KMS-11 (cell line): ENCODE data around the gene RIPK4.

ENCODE experiments used
- H2AFZ ChIP-seq: fragments of 200-600 bp; sonication (generic); 2 replicates; pipeline ENCODE4 v1.6.1; 2016; ENCODE audit warnings: antibody characterized with exemption, mixed run types, low read depth
- H3K27ac ChIP-seq: fragments of 200-600 bp; sonication (generic); 2 replicates; pipeline ENCODE4 v1.6.1; 2016; ENCODE audit warnings: mild to moderate bottlenecking, mixed run types
- H3K27me3 ChIP-seq: fragments of 200-600 bp; sonication (generic); 2 replicates; pipeline ENCODE4 v1.6.1; 2017; ENCODE audit warnings: mild to moderate bottlenecking, low read depth, mixed run types, moderate library complexity; ENCODE audit not compliant: insufficient read depth
- H3K36me3 ChIP-seq: fragments of 200-600 bp; sonication (generic); 2 replicates; pipeline ENCODE4 v1.6.1; 2017; ENCODE audit warnings: mild to moderate bottlenecking, mixed run types; ENCODE audit not compliant: insufficient read depth
- H3K4me1 ChIP-seq: fragments of 200-600 bp; sonication (generic); 2 replicates; pipeline ENCODE4 v1.6.1; 2016; ENCODE audit warnings: mild to moderate bottlenecking, low read depth, mixed run types; ENCODE audit not compliant: poor library complexity, severe bottlenecking
- H3K4me2 ChIP-seq: fragments of 200-600 bp; sonication (generic); 2 replicates; pipeline ENCODE4 v1.7.0; 2016; ENCODE audit warnings: mild to moderate bottlenecking, mixed run types
- H3K4me3 ChIP-seq: fragments of 200-600 bp; sonication (generic); IDR thresholded peaks from 2 replicates; pipeline ENCODE4 v1.6.1; 2017; ENCODE audit warnings: low read depth, low read length, mixed read lengths; ENCODE audit not compliant: insufficient read depth
- H3K79me2 ChIP-seq: fragments of 200-600 bp; sonication (generic); 2 replicates; pipeline ENCODE4 v1.6.1; 2016; ENCODE audit warnings: low read depth, mixed run types; ENCODE audit not compliant: insufficient read depth
- H3K9ac ChIP-seq: fragments of 200-600 bp; sonication (generic); 2 replicates; pipeline ENCODE4 v1.6.1; 2016; ENCODE audit warnings: mild to moderate bottlenecking, mixed run types
- H4K20me1 ChIP-seq: fragments of 200-600 bp; sonication (generic); 2 replicates; pipeline ENCODE4 v1.6.1; 2016; ENCODE audit warnings: mild to moderate bottlenecking, mixed run types; ENCODE audit not compliant: insufficient read depth
- CTCF ChIP-seq: fragments of 200-600 bp; sonication (generic); conservative IDR thresholded peaks from 2 replicates; pipeline ENCODE4 v1.6.1; 2017; ENCODE audit warnings: low read depth, mild to moderate bottlenecking, antibody characterized with exemption, low read length, moderate library complexity, mixed read lengths

Gene RIPK4

GRCh38 chr21:41810597-41810932 lies 43.7 kb upstream of the RIPK4 start:
- H3K4me2 ChIP-seq, result no peak overlapping the region
- H3K9ac ChIP-seq, result no peak overlapping the region
- H3K79me2 ChIP-seq, result no peaks in the 10 kb centered on the region
- no peaks in the 10 kb centered on the region for H3K27me3 ChIP-seq
- H4K20me1 ChIP-seq, result no peaks in the 10 kb centered on the region
- H3K36me3 ChIP-seq, result no peaks in the 10 kb centered on the region
- H3K4me3 ChIP-seq, result no peak overlapping the region
- TF ChIP-seq CTCF, result no peak
- H3K4me1 ChIP-seq, result no peaks in the 10 kb centered on the region
- no peak overlapping the region for H2AFZ ChIP-seq
- H3K27ac ChIP-seq, result no peak overlapping the region

GRCh38 chr21:41809891-41810596 lies 43.2 kb upstream of the RIPK4 start:
- no peak overlapping the region for H3K4me3 ChIP-seq
- H3K79me2 ChIP-seq, result no peaks in the 10 kb centered on the region
- H3K4me1 ChIP-seq, result no peaks in the 10 kb centered on the region
- H3K27me3 ChIP-seq, result no peaks in the 10 kb centered on the region
- H3K27ac ChIP-seq, result no peak overlapping the region
- no peak overlapping the region for H3K9ac ChIP-seq
- H2AFZ ChIP-seq, result no peak overlapping the region
- H3K4me2 ChIP-seq, result no peak overlapping the region
- H3K36me3 ChIP-seq, result no peaks in the 10 kb centered on the region
- H4K20me1 ChIP-seq, result no peaks in the 10 kb centered on the region
- no peak for TF ChIP-seq CTCF

- no peak overlapping the region for H3K4me3 ChIP-seq
- H3K27me3 ChIP-seq, result no peaks in the 10 kb centered on the region
- no peak overlapping the region for H3K27ac ChIP-seq
- no peak overlapping the region for H2AFZ ChIP-seq
- no peak overlapping the region for H3K9ac ChIP-seq
- no peak overlapping the region for H3K4me2 ChIP-seq
- H4K20me1 ChIP-seq, result no peaks in the 10 kb centered on the region
- H3K36me3 ChIP-seq, result no peaks in the 10 kb centered on the region
- H3K4me1 ChIP-seq, result no peaks in the 10 kb centered on the region
- no peak for TF ChIP-seq CTCF
- H3K79me2 ChIP-seq, result no peaks in the 10 kb centered on the region
Observed at GRCh38 chr21:41808846-41809245, 42.0 kb upstream of the RIPK4 start.

GRCh38 chr21:41808094-41808493 lies 41.2 kb upstream of the RIPK4 start:
- no peaks in the 10 kb centered on the region for H3K36me3 ChIP-seq
- no peaks in the 10 kb centered on the region for H3K79me2 ChIP-seq
- TF ChIP-seq CTCF, result no peak

More at GRCh38 chr21:41808094-41808493, 41.2 kb upstream of the RIPK4 start:
- H3K4me2 ChIP-seq, result no peak overlapping the region
- no peak overlapping the region for H3K4me3 ChIP-seq
- no peaks in the 10 kb centered on the region for H3K4me1 ChIP-seq
- H4K20me1 ChIP-seq, result no peaks in the 10 kb centered on the region
- H3K27me3 ChIP-seq, result no peaks in the 10 kb centered on the region
- no peak overlapping the region for H3K9ac ChIP-seq
- H3K27ac ChIP-seq, result no peak overlapping the region
- no peak overlapping the region for H2AFZ ChIP-seq
